ENCODE data around the gene GNPTG.

Gene GNPTG

GRCh38 chr16:1349351-1349750 lies 2.4 kb upstream of the GNPTG start:
- no peak for DNase-seq

GRCh38 chr16:1349951-1350350 lies 1.8 kb upstream of the GNPTG start:
- no peak for DNase-seq

GRCh38 chr16:1350691-1351090 lies 1.0 kb upstream of the GNPTG start:
- DNase-seq = no peak

- no peak for DNase-seq
These were observed 533 bp upstream of the GNPTG start for GRCh38 chr16:1351215-1351581.

- no peak for DNase-seq
These were observed 3.2 kb downstream of the GNPTG start for GRCh38 chr16:1354815-1355540.

- no peak for DNase-seq
These were observed 3.9 kb downstream of the GNPTG start for GRCh38 chr16:1355591-1355990.

GRCh38 chr16:1356061-1356900 lies 4.5 kb downstream of the GNPTG start:
- no peak for DNase-seq

GRCh38 chr16:1357906-1358566 lies 6.3 kb downstream of the GNPTG start:
- DNase-seq = no peak

GRCh38 chr16:1361685-1362360 lies 10.1 kb downstream of the GNPTG start:
- DNase-seq = no peak

GRCh38 chr16:1362807-1363206 lies 11.1 kb downstream of the GNPTG start:
- no peak for DNase-seq

- peak; percentile 14 for DNase-seq
These were observed 11.8 kb downstream of the GNPTG start for GRCh38 chr16:1363501-1364041.

- no peak for DNase-seq
These were observed 12.8 kb downstream of the GNPTG start for GRCh38 chr16:1364510-1364909.

- DNase-seq = no peak
These were observed 14.5 kb downstream of the GNPTG start for GRCh38 chr16:1366060-1366711.

- DNase-seq = no peak
These were observed 15.1 kb downstream of the GNPTG start for GRCh38 chr16:1366712-1367299.

GRCh38 chr16:1367486-1368174 lies 15.9 kb downstream of the GNPTG start:
- no peak for DNase-seq

- DNase-seq = no peak
These were observed 19.6 kb downstream of the GNPTG start for GRCh38 chr16:1371054-1371978.

- no peak for DNase-seq
These were observed 20.7 kb downstream of the GNPTG start for GRCh38 chr16:1372292-1372950.

GRCh38 chr16:1374418-1375297 lies 22.9 kb downstream of the GNPTG start:
- DNase-seq = no peak

GRCh38 chr16:1375298-1375640 lies 23.5 kb downstream of the GNPTG start:
- no peak for DNase-seq
